NCI-H1694 (cell line): ENCODE data around the gene C11orf91.
"Not testable (repeated sequence)": the region's sequence is repeated elsewhere in the genome, so short reads cannot be mapped to it uniquely, and the experiment has no call there.

ENCODE experiments used
- DNase-seq: peaks from one replicate; lab custom pipeline; 2025; lab: John Stamatoyannopoulos, UW

C11orf91 gene

GRCh38 chr11:33668951-33669596 lies 31.6 kb downstream of the C11orf91 start:
- no peak for DNase-seq

GRCh38 chr11:33668468-33668825 lies 32.2 kb downstream of the C11orf91 start:
- no peak for DNase-seq

DNA sequence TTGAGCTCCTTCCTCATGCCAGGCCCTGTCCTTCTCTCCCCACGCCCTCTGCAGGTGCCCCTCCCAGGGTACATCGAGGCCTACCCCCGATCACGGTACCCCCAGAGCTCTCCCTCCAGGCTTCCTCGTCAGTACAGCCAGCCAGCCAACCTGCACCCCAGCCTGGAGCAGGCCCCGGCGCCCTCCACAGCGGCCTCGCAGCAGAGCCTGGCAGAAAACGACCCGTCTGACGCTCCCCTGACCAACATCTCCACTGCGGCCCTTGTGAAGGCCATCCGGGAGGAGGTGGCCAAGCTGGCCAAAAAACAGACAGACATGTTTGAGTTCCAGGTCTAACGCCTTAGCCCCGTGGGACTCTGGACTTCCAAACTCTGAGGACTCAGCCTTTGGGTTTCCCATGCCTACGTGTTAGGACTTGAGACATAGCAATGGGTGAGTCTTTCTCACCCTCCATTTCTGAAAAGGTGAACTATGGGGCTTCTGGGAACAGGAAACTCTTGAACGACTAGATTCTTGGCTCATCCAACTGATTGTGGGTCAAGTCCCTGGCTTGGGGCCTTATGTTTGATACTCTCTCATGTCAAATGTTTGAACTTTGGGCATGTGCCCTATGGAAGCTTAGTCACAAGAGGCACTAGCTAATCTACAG lies 32.7 kb downstream of the C11orf91 start:
- no peak for DNase-seq

DNA sequence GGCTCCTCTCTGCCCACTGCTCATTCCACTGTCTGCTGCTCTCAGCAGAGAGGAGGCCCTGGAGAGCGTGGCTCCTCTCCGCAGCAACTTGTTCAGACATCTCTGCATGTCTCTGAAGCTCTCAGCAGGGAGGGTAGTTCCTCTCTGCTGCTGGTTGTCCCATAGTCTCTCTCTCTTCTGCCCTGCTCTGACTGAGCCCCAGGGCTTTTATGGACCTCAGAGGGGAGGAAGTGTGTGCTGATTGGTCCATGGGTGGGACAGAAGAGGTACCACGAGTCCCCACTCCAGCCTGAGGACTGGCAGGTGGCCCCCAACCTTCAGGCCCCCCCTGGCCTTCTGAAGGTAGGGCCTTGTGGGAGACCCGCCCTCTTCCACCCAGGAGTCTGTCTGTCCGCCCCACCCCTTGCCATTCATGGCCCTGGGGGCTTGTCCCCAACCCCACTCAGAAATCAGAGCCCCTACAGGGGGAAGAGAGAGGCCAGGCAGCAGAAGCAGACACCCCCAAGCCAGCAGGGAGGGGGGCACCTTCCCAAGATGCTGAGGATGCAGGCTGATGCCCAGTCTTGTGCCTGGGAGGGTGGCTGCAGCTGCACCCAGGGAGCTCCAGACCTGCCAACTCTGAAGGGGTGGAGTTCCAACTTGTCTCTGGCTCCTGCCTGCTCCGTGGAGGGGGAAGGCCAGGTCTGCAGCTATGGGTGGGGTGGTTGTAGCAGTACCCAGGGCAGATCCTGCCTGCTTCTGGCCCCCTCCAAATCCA lies 35.1 kb downstream of the C11orf91 start:
- no peak for DNase-seq

DNA sequence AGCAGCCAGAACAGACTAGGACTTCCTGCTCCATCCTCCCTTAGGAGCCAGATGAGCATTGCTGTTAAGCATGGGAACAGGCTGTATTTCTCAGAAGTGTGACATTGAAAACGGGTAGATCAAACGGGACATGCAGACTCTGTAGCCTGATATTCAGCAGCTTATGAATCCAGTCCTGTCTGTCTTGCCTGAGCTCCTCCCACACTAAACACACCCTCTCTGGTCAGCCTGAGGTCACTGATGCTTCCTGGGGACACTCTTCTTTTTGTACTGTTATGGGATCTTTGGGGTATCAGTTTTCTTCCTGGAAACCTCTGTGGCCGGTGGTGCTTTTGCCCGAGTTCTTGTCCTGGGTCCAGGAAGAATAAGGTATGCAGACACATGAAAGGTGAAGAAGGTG lies 35.8 kb downstream of the C11orf91 start:
- no peak for DNase-seq

GRCh38 chr11:33664166-33664565 lies 36.5 kb downstream of the C11orf91 start:
- DNase-seq, result no peak

DNA sequence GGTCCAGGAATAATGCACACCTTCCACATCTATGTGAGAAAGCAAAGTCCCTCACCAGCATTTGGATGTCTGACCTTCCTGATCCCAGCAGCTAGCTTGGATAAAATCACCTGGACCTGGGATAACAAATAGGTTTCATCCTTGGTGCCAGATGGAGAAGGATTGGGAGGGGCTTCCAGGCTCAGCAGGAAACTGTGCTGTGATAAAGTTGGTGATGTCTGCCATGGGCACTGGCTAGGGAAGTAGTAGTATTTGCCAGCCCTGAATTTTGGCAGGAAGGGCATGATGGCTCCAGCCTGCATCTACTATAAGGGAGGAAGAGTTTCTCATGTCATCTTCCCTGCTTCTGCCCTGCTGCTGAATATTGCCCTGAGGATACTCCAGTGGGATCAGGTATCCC lies 37.5 kb downstream of the C11orf91 start:
- no peak for DNase-seq

- DNase-seq, result not testable (repeated sequence)
Measured at GRCh38 chr11:33661526-33661925, 39.1 kb downstream of the C11orf91 start.

- no peak for DNase-seq
Measured at GRCh38 chr11:33660962-33661361, 39.7 kb downstream of the C11orf91 start.

DNA sequence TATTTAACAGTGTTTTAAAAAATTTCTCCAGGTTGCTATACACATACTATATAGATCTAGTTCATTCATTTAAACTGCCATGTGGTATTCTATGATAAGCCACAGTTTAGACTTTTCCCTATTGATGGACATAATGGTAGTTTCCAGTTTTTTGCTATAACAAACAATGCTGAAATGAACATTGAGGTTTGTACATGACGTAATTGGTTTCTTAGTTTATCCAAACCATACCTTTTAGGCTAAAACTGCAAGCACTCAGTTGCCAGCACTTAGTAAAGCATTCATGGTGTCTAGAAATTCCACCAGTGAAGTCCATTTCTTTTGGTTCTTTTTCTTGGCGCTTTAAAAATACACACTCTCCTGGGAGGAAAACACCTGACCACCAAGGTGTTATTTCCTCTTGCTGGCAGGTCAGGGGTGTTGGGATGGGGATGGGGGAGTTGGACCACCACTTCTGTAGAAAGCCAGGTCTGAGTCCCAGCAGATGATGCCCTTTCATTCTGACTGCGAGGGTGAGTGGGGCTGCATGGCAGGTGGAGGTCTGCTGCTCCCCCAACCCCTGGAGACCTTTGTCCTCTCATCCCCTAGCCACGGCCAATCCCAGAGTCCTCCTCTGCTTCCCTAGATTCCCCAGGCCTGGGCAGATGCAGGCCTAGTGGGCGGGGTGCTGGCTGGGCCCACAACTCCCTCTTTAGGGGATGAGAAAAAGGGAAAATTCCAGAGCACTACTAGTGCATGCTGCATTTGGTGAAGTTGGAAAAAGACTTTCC lies 41.1 kb downstream of the C11orf91 start:
- DNase-seq, result no peak

DNA sequence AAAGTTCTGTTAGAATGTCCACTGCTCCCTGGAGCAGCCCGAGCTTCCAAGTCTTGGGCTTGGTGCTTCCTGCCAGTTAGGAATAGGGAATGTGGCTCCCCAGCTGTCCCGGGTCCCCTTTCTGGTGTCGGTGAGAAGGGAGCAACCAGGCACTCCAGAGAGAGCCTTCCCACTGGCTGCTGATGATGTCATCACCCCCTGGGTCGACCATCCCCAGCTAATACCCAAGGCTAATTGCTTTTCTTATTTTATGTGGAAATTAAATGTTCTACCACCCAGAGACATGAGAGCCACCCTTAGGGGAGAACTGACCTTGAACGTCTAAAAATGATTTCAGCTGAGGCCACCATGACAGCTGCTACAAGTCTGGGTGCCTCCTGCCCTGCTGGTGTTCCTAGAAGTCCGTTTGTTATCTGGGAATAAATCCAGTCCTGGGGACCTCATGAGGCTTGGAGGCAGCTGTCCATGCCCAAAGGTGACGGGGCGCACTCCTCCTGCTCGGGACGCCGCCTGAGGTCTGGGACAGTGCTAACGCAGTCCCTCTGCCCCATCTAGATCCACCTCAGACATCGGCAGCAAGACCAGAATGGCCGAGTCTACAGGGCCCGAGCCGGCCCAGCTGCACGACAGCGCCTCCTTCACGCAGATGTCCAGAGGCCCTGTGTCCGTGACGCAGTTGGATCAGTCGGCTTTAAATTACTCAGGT lies 42.3 kb downstream of the C11orf91 start:
- no peak for DNase-seq

DNA sequence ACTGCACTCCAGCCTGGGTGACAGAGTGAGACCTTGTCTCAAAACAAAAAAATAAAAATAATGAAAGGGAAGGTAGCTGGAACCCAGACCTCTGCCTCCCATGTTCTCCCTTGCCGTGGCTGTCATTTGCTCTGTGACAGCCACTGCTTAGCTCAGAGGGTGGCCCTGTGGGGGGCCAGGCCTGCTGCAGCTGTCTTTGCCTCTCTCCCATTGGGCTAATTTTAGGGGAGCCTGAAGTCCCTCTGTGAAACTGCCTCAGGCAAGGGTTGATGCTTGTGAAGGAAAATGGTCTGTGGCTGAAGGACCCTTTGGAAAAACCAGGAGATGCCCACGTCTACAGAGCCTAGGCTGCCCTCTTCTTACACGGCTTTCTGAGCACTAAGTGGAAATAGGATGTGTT lies 42.9 kb downstream of the C11orf91 start:
- DNase-seq, result no peak

- DNase-seq, result no peak
Measured at GRCh38 chr11:33656768-33657167, 43.9 kb downstream of the C11orf91 start.

GRCh38 chr11:33655842-33656600 lies 44.6 kb downstream of the C11orf91 start:
- no peak for DNase-seq

DNA sequence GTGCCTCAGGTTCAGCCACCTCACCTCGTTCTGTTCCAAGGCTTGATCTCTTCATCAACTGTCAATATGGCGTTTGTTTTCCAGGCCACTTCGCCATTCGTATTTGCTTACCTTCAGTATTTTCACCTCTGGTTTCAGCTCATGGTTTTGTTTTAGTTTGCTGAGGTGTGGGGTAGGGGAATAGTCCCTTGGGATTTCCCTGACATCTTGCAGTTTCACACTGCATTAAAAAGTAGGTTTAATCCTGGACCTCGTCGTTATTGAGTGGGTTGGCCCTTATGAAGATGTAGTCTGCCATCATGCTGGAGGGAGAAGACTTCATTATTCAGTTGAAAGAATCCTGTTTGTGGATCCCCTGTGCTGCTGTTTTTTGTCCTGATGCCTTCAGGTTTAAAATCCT lies 46.0 kb downstream of the C11orf91 start:
- no peak for DNase-seq

GRCh38 chr11:33652930-33653329 lies 47.7 kb downstream of the C11orf91 start:
- DNase-seq, result no peak

- no peak for DNase-seq
Measured at GRCh38 chr11:33652431-33652830, 48.2 kb downstream of the C11orf91 start.

- DNase-seq, result no peak
Measured at GRCh38 chr11:33651990-33652389, 48.6 kb downstream of the C11orf91 start.

GRCh38 chr11:33651555-33651954 lies 49.1 kb downstream of the C11orf91 start:
- DNase-seq, result no peak

DNA sequence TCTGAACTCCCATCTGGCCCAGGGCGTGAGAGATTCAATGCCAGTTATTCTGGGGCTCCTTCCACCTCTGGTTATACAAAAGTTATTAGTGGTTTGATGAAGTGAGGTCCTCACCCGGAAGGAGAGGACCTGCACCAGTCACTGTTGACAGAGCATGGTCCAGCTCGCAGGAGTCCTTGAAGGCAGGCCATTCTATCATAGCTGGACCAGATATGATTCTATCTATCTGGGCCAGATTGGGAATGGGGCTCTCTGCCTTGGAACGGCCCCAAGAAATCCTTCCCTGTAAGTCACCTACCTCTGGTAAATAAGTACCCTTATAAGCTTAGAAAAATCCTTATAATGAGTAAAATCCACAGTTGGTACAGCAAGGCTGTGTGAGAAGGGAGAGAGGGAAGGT lies 50.7 kb downstream of the C11orf91 start:
- no peak for DNase-seq
